ENCODE results near the gene TRH.

TRH gene

GRCh38 chr3:129974564-129974832, at the start of gene TRH:
TSS of gene TRH (plus strand) at chr3:129974720. CDS start at chr3:129975817, 1,097 bp downstream.
- DNase-seq = no peak

- no peak for DNase-seq
Measured at GRCh38 chr3:129927072-129927471, 47.4 kb upstream of the TRH start.

GRCh38 chr3:129929383-129929782, 45.1 kb upstream of the TRH start:
- DNase-seq = no peak

- DNase-seq = no peak
Measured at GRCh38 chr3:129933471-129933870, 41.0 kb upstream of the TRH start.

- DNase-seq = peak; percentile 25 to 64 (median 27)
Measured at GRCh38 chr3:129934234-129935123, 40.0 kb upstream of the TRH start.

- DNase-seq = peak; percentile 21 to 83 (median 50)
Measured at GRCh38 chr3:129936757-129937156, 37.8 kb upstream of the TRH start.

GRCh38 chr3:129937717-129938116, 36.8 kb upstream of the TRH start:
- no peak for DNase-seq

- no peak for DNase-seq
Measured at GRCh38 chr3:129938140-129938930, 36.2 kb upstream of the TRH start.

GRCh38 chr3:129940086-129940485, 34.4 kb upstream of the TRH start:
- no peak for DNase-seq

- peak; percentile 60 to 84 (median 64) for DNase-seq
Measured at GRCh38 chr3:129942296-129942695, 32.2 kb upstream of the TRH start.

GRCh38 chr3:129943020-129943419, 31.5 kb upstream of the TRH start:
- no peak for DNase-seq

- no peak for DNase-seq
Measured at GRCh38 chr3:129944709-129945108, 29.8 kb upstream of the TRH start.

- DNase-seq = no peak
Measured at GRCh38 chr3:129947538-129948240, 26.8 kb upstream of the TRH start.

- DNase-seq = no peak
Measured at GRCh38 chr3:129950318-129951046, 24.0 kb upstream of the TRH start.

GRCh38 chr3:129952556-129953355, 21.8 kb upstream of the TRH start:
- DNase-seq = no peak

GRCh38 chr3:129953621-129954020, 20.9 kb upstream of the TRH start:
- DNase-seq = no peak

- DNase-seq = no peak
Measured at GRCh38 chr3:129954514-129954913, 20.0 kb upstream of the TRH start.

GRCh38 chr3:129956936-129957335, 17.6 kb upstream of the TRH start:
- DNase-seq = no peak

- no peak for DNase-seq
Measured at GRCh38 chr3:129958755-129959154, 15.8 kb upstream of the TRH start.

GRCh38 chr3:129961141-129961541, 13.4 kb upstream of the TRH start:
- DNase-seq = no peak

GRCh38 chr3:129962600-129962999, 11.9 kb upstream of the TRH start:
- DNase-seq = no peak

GRCh38 chr3:129965937-129966336, 8.6 kb upstream of the TRH start:
- DNase-seq = no peak

Measured in NCI-H1417 (cell line).